GM19351 (cell line): Measurements from ENCODE around the gene LMAN2.
"Not testable (repeated sequence)": the region's sequence is repeated elsewhere in the genome, so short reads cannot be mapped to it uniquely, and the experiment has no call there.

Source experiments
- ATAC-seq: cut with Tn5 transposase; IDR thresholded peaks from one replicate; pipeline ENCODE4 v1.9.1; 2021; ENCODE audit warnings: mild to moderate bottlenecking, moderate library complexity; ENCODE audit not compliant: unreplicated experiment

Gene LMAN2

GRCh38 chr5:177378884-177379883 lies 27.7 kb upstream of the LMAN2 start:
- ATAC-seq = no peak

GRCh38 chr5:177377851-177378776 lies 26.6 kb upstream of the LMAN2 start:
- no peak for ATAC-seq

- no peak for ATAC-seq
Measured at GRCh38 chr5:177376107-177376506, 24.6 kb upstream of the LMAN2 start.

- not testable (repeated sequence) for ATAC-seq
Measured at GRCh38 chr5:177375516-177375915, 24.0 kb upstream of the LMAN2 start.

GRCh38 chr5:177374211-177374610 lies 22.7 kb upstream of the LMAN2 start:
- ATAC-seq = no peak

- ATAC-seq = no peak
Measured at GRCh38 chr5:177373806-177374205, 22.3 kb upstream of the LMAN2 start.

- no peak for ATAC-seq
Measured at GRCh38 chr5:177372910-177373309, 21.4 kb upstream of the LMAN2 start.

- no peak for ATAC-seq
Measured at GRCh38 chr5:177372034-177372896, 20.8 kb upstream of the LMAN2 start.

GRCh38 chr5:177371120-177372033 lies 19.9 kb upstream of the LMAN2 start:
- ATAC-seq = no peak

GRCh38 chr5:177370488-177371119 lies 19.1 kb upstream of the LMAN2 start:
- no peak for ATAC-seq

- ATAC-seq = no peak
Measured at GRCh38 chr5:177369645-177370440, 18.4 kb upstream of the LMAN2 start.

GRCh38 chr5:177368869-177369644 lies 17.6 kb upstream of the LMAN2 start:
- ATAC-seq = no peak

- no peak for ATAC-seq
Measured at GRCh38 chr5:177367981-177368868, 16.8 kb upstream of the LMAN2 start.

GRCh38 chr5:177367323-177367848 lies 15.9 kb upstream of the LMAN2 start:
- ATAC-seq = no peak

GRCh38 chr5:177366528-177367322 lies 15.3 kb upstream of the LMAN2 start:
- ATAC-seq = no peak
